HEK293 (cell line): ENCODE measurements around the gene POMP.

Experiments used
- KLF16 ChIP-seq: fragments of 450-650 bp; formaldehyde crosslinking; IDR thresholded peaks from 2 replicates; pipeline ENCODE4 v1.5.1; 2017; ENCODE audit warnings: missing biosample characterization, missing genetic modification characterization
- TCF7L2 ChIP-seq: IDR thresholded peaks from 2 replicates; pipeline ENCODE4 v1.6.1; 2011; ENCODE audit warnings: low read depth, mild to moderate bottlenecking, inconsistent platforms, low read length, moderate library complexity, borderline replicate concordance
- ZNF350 ChIP-seq: fragments of 450-650 bp; formaldehyde crosslinking; IDR thresholded peaks from 2 replicates; pipeline ENCODE4 v1.5.0; 2017; ENCODE audit warnings: missing biosample characterization, mild to moderate bottlenecking, missing genetic modification characterization
- ZNF521 ChIP-seq: fragments of 450-650 bp; formaldehyde crosslinking; IDR thresholded peaks from 2 replicates; pipeline ENCODE4 v1.5.1; 2017; ENCODE audit warnings: missing biosample characterization, mild to moderate bottlenecking, missing genetic modification characterization
- ZNF670 ChIP-seq: fragments of 450-650 bp; formaldehyde crosslinking; IDR thresholded peaks from 2 replicates; pipeline ENCODE4 v1.5.1; 2016; ENCODE audit warnings: missing biosample characterization, missing genetic modification characterization, low read depth
- TF ChIP-seq, protein P1 (sequence below): fragments of 450-650 bp; formaldehyde crosslinking; IDR thresholded peaks from 2 replicates; pipeline ENCODE4 v1.5.1; 2016; ENCODE audit warnings: missing biosample characterization, missing genetic modification characterization
- TF ChIP-seq, protein P2 (sequence below): fragments of 450-650 bp; formaldehyde crosslinking; IDR thresholded peaks from 2 replicates; pipeline ENCODE4 v1.5.1; 2017; ENCODE audit warnings: missing biosample characterization, missing genetic modification characterization
- TF ChIP-seq, protein P3 (sequence below): fragments of 450-650 bp; formaldehyde crosslinking; IDR thresholded peaks from 2 replicates; pipeline ENCODE4 v1.5.1; 2016; ENCODE audit warnings: missing biosample characterization, missing genetic modification characterization

DNA sequence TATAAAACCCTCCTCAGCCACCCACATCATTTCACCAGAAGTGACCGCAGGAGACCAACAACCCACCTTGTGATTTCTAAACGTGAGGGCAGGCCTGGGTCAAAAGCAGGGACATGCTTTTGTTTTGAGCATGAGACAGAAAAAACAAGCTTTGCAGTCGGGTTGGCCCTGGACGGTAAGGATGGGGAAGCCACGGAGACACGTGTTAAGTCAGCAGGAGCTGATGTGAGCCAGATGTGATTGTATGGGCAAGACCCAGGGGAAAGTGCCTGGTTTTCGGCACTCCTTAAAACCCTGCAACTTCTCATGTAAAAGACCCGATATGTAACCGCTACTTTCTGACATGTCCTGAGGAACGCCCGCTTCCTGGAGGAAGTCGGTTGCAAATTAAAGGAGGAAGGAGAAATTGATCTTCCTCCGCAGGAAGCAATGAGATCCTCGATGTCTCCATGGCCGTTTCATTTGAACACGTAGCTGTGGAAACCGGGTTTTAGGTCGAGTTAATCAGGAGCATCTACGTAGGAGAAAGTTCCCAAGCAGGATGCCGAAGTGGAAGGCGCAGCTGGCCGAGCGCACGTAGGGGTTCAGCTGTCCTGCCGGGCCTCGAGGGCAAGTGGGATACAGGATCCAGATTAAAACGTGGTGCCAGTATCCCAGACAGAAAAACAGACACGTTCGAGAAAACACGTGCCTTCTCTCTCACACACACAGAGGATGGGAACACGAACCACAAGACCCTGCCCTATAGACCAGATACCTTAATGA lies 40.5 kb upstream of the POMP start:
- TF ChIP-seq, protein P1, sequence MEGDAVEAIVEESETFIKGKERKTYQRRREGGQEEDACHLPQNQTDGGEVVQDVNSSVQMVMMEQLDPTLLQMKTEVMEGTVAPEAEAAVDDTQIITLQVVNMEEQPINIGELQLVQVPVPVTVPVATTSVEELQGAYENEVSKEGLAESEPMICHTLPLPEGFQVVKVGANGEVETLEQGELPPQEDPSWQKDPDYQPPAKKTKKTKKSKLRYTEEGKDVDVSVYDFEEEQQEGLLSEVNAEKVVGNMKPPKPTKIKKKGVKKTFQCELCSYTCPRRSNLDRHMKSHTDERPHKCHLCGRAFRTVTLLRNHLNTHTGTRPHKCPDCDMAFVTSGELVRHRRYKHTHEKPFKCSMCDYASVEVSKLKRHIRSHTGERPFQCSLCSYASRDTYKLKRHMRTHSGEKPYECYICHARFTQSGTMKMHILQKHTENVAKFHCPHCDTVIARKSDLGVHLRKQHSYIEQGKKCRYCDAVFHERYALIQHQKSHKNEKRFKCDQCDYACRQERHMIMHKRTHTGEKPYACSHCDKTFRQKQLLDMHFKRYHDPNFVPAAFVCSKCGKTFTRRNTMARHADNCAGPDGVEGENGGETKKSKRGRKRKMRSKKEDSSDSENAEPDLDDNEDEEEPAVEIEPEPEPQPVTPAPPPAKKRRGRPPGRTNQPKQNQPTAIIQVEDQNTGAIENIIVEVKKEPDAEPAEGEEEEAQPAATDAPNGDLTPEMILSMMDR = no peak
- TF ChIP-seq ZNF521 (tag by site-specific recombination) (no peak), KLF16 (no peak), TCF7L2 (no peak), ZNF670 (no peak), ZNF350 (no peak)
- TF ChIP-seq, protein P2, sequence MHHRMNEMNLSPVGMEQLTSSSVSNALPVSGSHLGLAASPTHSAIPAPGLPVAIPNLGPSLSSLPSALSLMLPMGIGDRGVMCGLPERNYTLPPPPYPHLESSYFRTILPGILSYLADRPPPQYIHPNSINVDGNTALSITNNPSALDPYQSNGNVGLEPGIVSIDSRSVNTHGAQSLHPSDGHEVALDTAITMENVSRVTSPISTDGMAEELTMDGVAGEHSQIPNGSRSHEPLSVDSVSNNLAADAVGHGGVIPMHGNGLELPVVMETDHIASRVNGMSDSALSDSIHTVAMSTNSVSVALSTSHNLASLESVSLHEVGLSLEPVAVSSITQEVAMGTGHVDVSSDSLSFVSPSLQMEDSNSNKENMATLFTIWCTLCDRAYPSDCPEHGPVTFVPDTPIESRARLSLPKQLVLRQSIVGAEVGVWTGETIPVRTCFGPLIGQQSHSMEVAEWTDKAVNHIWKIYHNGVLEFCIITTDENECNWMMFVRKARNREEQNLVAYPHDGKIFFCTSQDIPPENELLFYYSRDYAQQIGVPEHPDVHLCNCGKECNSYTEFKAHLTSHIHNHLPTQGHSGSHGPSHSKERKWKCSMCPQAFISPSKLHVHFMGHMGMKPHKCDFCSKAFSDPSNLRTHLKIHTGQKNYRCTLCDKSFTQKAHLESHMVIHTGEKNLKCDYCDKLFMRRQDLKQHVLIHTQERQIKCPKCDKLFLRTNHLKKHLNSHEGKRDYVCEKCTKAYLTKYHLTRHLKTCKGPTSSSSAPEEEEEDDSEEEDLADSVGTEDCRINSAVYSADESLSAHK (tag by site-specific recombination) = no peak
- TF ChIP-seq, protein P3, sequence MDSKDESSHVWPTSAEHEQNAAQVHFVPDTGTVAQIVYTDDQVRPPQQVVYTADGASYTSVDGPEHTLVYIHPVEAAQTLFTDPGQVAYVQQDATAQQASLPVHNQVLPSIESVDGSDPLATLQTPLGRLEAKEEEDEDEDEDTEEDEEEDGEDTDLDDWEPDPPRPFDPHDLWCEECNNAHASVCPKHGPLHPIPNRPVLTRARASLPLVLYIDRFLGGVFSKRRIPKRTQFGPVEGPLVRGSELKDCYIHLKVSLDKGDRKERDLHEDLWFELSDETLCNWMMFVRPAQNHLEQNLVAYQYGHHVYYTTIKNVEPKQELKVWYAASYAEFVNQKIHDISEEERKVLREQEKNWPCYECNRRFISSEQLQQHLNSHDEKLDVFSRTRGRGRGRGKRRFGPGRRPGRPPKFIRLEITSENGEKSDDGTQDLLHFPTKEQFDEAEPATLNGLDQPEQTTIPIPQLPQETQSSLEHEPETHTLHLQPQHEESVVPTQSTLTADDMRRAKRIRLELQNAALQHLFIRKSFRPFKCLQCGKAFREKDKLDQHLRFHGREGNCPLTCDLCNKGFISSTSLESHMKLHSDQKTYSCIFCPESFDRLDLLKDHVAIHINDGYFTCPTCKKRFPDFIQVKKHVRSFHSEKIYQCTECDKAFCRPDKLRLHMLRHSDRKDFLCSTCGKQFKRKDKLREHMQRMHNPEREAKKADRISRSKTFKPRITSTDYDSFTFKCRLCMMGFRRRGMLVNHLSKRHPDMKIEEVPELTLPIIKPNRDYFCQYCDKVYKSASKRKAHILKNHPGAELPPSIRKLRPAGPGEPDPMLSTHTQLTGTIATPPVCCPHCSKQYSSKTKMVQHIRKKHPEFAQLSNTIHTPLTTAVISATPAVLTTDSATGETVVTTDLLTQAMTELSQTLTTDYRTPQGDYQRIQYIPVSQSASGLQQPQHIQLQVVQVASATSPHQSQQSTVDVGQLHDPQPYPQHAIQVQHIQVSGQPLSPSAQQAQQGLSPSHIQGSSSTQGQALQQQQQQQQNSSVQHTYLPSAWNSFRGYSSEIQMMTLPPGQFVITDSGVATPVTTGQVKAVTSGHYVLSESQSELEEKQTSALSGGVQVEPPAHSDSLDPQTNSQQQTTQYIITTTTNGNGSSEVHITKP (tag by site-specific recombination) = no peak
